DND-41 (cell line): ENCODE data around the gene DHRS3.

Experiments used
- ATAC-seq: fragments of 200-7000 bp; cut with Tn5 transposase; 3 replicates; pipeline ENCODE4 v1.9.1; 2021; ENCODE audit warnings: low read depth; ENCODE audit not compliant: insufficient read depth
- DNase-seq: peaks from one replicate; pipeline ENCODE4 v3.0.0-alpha.2; 2020
- H2AFZ ChIP-seq: 2 replicates; pipeline ENCODE4 v1.6.0; 2012; ENCODE audit warnings: low read depth, low read length
- H3K27ac ChIP-seq: 2 replicates; pipeline ENCODE4 v1.5.1; 2012; ENCODE audit warnings: low read length, inconsistent platforms
- H3K27me3 ChIP-seq: fragments of 200-600 bp; sonication (generic); 2 replicates; pipeline ENCODE4 v1.6.0; 2012; ENCODE audit warnings: low read length, mild to moderate bottlenecking, inconsistent platforms; ENCODE audit not compliant: insufficient read depth, poor library complexity
- H3K36me3 ChIP-seq: 2 replicates; pipeline ENCODE4 v1.5.1; 2012; ENCODE audit warnings: low read length, inconsistent platforms; ENCODE audit not compliant: insufficient read depth
- H3K4me1 ChIP-seq: 2 replicates; pipeline ENCODE4 v1.5.1; 2012; ENCODE audit warnings: mild to moderate bottlenecking, low read length; ENCODE audit not compliant: insufficient read depth
- H3K4me2 ChIP-seq: 2 replicates; pipeline ENCODE4 v1.6.0; 2012; ENCODE audit warnings: mild to moderate bottlenecking, moderate library complexity, low read length, inconsistent platforms; ENCODE audit not compliant: insufficient read depth
- H3K4me3 ChIP-seq, 2 experiments: fragments of 200-600 bp in 1 of 2; shearing (Covaris generic) in 1 of 2; 2 replicates each; pipeline ENCODE4 v1.5.1; 2012 to 2016; ENCODE audit warnings: inconsistent platforms in 2 of 2, low read length in 2 of 2, mild to moderate bottlenecking in 2 of 2, low read depth in 1 of 2, moderate library complexity in 1 of 2
- H3K79me2 ChIP-seq: 2 replicates; pipeline ENCODE4 v1.6.0; 2012; ENCODE audit warnings: low read length, inconsistent platforms; ENCODE audit not compliant: insufficient read depth
- H3K9ac ChIP-seq: 2 replicates; pipeline ENCODE4 v1.6.0; 2012; ENCODE audit warnings: low read depth, mild to moderate bottlenecking, inconsistent platforms, low read length, moderate library complexity
- H3K9me3 ChIP-seq: 2 replicates; pipeline ENCODE4 v1.5.1; 2012; ENCODE audit warnings: low read length, moderate library complexity, mild to moderate bottlenecking, inconsistent platforms; ENCODE audit not compliant: insufficient read depth, severe bottlenecking
- H4K20me1 ChIP-seq: 2 replicates; pipeline ENCODE4 v1.6.0; 2012; ENCODE audit warnings: low read length; ENCODE audit not compliant: insufficient read depth
- EZH2 ChIP-seq: IDR thresholded peaks from 3 replicates; pipeline ENCODE4 v1.6.1; 2012; ENCODE audit warnings: borderline replicate concordance, low read depth, mild to moderate bottlenecking, moderate library complexity, low read length, inconsistent platforms; ENCODE audit not compliant: severe bottlenecking
- TF ChIP-seq, protein P1 (sequence below): IDR thresholded peaks from 2 replicates; pipeline ENCODE4 v1.5.1; 2012; ENCODE audit warnings: borderline replicate concordance, low read length, moderate library complexity, mild to moderate bottlenecking; ENCODE audit not compliant: poor library complexity, severe bottlenecking; ENCODE audit errors: extremely low read depth

The DHRS3 gene

GRCh38 chr1:12554521-12555305 is 63.3 kb downstream of the DHRS3 start:
- H3K4me1 ChIP-seq = no peaks in the 10 kb centered on the region
- H3K36me3 ChIP-seq = no peaks in the 10 kb centered on the region
- H3K9me3 ChIP-seq = no peaks in the 10 kb centered on the region
- no peak overlapping the region for H3K9ac ChIP-seq
- TF ChIP-seq, protein P1, sequence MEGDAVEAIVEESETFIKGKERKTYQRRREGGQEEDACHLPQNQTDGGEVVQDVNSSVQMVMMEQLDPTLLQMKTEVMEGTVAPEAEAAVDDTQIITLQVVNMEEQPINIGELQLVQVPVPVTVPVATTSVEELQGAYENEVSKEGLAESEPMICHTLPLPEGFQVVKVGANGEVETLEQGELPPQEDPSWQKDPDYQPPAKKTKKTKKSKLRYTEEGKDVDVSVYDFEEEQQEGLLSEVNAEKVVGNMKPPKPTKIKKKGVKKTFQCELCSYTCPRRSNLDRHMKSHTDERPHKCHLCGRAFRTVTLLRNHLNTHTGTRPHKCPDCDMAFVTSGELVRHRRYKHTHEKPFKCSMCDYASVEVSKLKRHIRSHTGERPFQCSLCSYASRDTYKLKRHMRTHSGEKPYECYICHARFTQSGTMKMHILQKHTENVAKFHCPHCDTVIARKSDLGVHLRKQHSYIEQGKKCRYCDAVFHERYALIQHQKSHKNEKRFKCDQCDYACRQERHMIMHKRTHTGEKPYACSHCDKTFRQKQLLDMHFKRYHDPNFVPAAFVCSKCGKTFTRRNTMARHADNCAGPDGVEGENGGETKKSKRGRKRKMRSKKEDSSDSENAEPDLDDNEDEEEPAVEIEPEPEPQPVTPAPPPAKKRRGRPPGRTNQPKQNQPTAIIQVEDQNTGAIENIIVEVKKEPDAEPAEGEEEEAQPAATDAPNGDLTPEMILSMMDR = no peak
- no peak overlapping the region for H3K4me2 ChIP-seq
- ATAC-seq = no peak
- H3K27ac ChIP-seq = no peak overlapping the region
- H2AFZ ChIP-seq = no peak overlapping the region
- no peak for DNase-seq
- H3K27me3 ChIP-seq = no peaks in the 10 kb centered on the region
- H3K79me2 ChIP-seq = no peaks in the 10 kb centered on the region
- no peaks in the 10 kb centered on the region for H4K20me1 ChIP-seq
- no peak overlapping the region for H3K4me3 ChIP-seq

DNA sequence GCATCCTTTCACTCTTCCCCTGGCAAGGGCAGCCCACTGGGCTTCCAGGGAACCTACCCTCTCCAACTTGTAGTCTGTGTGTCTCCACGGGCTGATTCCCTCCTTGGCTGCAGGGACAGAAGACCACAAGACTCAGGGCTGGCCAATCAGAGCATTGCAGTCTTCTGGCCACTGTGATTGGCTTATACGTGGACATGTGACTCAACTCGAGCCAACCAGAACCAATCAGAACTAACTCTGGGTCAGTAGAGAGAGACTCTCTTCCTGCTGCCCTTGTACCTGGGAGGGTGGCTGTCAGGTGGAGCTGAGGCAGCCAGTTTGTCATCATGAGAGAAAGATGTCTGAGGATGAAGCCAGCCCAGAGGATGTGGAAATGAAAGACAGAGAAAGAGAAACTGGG is 64.0 kb downstream of the DHRS3 start:
- no peaks in the 10 kb centered on the region for H3K9me3 ChIP-seq
- no peaks in the 10 kb centered on the region for H3K36me3 ChIP-seq
- TF ChIP-seq EZH2 = no peak
- TF ChIP-seq, protein P1 = no peak
- no peak overlapping the region for H3K27ac ChIP-seq
- ATAC-seq (no peak), DNase-seq (no peak)
- no peaks in the 10 kb centered on the region for H3K4me1 ChIP-seq
- H2AFZ ChIP-seq = no peak overlapping the region
- no peaks in the 10 kb centered on the region for H3K79me2 ChIP-seq
- no peaks in the 10 kb centered on the region for H4K20me1 ChIP-seq
- no peak overlapping the region for H3K4me3 ChIP-seq
- no peak overlapping the region for H3K9ac ChIP-seq
- H3K4me2 ChIP-seq = no peak overlapping the region
- H3K27me3 ChIP-seq = no peaks in the 10 kb centered on the region

DNA sequence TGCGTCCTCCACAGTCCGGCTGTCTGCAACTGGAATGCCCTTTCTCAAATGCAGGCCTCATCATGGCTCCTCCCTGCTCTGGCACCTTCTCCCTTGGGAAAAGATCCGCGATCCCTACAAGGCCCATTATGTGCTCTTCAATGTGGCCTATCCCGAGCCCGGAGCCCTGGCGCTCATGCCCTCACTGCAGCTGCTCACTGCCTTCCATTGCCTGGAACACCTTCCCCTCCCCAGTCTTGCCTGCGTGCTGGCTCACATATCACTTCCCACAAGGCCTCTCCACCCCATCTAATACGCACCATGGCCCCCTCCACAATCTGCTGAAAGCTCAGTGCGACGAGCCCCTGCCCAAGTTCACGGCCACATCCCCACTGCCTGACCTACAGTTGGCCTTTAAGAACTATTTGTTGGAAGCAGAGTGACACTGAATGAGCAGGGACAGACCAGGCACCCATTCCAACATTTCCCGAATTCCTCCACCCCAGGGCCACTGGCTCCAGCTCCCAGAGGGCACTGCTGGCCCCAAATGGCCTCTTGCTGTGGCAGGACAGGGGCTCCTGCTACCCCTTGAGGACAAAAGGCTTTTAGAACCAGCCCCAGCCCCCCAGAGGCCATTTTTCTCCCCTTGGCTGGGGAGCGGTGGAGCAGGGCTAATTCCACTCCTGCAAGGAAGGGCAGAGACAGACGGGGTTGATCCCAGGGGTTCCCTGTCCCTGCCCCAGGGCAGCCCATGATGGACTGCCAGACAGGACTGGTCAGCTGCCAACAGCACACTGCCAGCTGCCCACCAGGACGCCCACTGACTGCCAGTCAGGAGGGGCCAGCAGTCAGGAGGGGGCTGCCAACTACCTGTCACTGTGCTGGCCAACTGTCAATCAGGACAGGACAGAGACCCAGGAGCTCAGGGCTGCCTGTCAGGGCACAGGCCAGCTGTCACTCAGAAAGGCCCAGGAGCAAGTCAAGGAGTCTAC is 64.8 kb downstream of the DHRS3 start:
- H3K36me3 ChIP-seq = no peaks in the 10 kb centered on the region
- no peak overlapping the region for H3K4me3 ChIP-seq
- DNase-seq = no peak
- H3K27ac ChIP-seq = no peak overlapping the region
- no peak overlapping the region for H3K4me2 ChIP-seq
- no peak for ATAC-seq
- no peaks in the 10 kb centered on the region for H3K4me1 ChIP-seq
- H3K79me2 ChIP-seq = no peaks in the 10 kb centered on the region
- no peaks in the 10 kb centered on the region for H3K27me3 ChIP-seq
- H3K9me3 ChIP-seq = no peaks in the 10 kb centered on the region
- no peak overlapping the region for H2AFZ ChIP-seq
- TF ChIP-seq, protein P1 = no peak
- no peak for TF ChIP-seq EZH2
- no peak overlapping the region for H3K9ac ChIP-seq
- no peaks in the 10 kb centered on the region for H4K20me1 ChIP-seq
